NCI-H2081 (cell line): ENCODE data around the gene FILIP1.

ENCODE experiments used
- DNase-seq, 2 experiments: peaks; one replicate each; lab custom pipeline; 2025; lab: John Stamatoyannopoulos, UW

FILIP1 gene

DNA sequence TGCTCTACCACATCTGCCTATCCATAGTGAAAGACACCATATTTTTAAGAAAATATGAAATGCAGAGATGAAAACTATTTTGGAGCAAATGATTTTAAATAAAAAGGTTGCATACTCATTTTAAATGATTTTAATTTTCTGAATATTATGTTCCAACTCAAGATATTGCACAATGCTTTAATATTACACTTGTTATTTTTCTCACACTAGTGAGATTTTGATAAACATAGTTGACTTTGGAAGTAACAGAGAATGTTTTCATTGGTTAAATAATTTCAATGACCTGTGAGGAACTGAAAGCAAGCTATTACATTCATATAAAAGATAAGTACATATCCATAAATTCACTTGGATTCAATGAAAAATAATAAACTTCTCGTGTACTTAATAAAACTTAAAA lies 201.9 kb downstream of the FILIP1 start:
- no peak for DNase-seq

DNA sequence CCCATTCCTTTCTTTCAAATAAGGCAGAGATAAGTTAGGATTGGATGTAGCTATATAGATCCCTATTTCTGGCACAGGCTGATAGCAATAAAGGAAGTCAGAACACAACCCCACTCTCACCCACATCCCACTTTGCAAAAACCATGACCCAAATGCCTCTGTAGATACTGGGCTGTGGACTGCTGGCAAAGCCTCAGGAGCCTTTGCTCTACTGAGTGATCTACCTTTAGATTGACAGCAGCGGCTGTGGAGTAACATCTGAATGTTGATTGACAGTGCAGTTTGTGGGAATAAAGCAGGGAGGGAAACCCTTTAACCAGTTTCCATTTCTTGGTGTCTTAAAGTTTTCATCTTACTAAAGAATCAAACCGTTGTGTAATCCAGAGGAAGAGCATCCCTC lies 202.3 kb downstream of the FILIP1 start:
- DNase-seq: no peak

DNA sequence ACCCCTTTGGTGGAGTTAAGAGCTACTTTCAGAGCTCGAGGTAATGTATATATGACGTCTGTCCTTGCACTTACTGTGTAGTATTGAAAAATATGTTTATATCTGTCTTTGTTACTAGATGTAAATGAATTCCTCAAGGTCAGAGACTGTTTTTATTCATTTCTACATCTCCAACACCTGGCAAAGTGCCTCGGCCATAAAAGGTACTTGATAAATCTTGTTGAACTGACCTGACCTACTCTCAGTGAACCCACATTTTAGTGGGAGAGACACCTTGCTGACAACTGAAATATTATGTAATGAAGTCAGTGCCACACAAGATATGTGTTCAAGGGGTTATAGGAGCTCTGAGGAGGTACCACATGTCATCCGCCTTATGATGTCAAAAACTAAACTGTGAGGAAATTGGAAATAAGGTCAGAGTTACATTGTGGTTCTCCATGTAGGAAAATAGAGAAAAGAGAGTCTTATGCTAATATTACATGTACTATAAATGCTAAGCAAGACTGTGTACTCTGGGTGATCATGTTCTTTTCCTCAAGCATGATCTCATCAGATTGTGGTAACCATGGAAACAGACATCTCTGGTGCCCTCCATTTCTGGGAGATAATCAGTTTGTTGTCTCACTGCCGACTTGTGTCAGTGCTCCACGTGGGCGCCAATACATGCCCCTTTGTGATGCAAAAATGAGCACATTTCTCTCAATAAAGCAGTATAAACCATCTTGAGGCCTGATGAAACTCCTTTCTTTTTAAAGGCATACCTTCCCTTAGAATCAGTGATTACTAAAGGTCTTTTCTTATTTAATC lies 203.3 kb downstream of the FILIP1 start:
- no peak for DNase-seq

DNA sequence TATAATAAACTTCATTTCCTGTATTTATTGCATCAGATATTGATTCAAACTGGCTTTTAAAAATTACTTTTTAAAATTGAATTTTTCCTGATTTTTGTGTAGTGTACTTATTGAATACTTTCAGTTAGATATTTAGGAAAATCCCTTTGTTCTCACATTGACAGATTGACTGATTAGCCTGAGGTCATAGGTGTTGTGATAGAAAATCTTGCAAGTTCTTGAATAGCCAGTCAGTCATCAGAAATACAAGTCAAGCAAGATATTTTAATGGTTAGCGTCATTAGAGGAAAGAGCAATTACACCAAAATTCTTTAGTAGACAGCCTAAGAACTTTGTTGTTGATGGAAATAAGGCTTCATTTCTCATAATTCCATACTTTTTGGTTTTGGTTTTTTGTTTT lies 205.6 kb downstream of the FILIP1 start:
- no peak for DNase-seq

DNA sequence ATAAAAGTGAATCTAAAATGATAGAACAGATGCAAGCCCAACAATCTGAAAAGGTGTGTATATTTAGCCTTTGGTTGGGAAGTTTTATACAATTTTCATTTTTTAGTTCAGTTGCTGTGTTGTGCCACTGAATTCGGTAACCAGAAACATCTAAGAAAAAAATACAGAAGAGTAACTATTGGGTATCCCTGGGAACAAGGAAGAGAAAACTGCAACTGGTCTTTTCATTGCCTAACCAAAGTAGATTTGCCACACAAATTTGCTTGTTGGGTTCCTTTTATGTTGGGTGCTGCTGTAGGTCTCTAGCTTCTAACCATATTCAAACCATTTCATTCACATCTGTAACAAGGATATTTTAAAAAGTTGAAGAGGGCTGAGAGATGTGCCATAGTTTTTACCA lies 206.2 kb downstream of the FILIP1 start:
- no peak for DNase-seq

DNA sequence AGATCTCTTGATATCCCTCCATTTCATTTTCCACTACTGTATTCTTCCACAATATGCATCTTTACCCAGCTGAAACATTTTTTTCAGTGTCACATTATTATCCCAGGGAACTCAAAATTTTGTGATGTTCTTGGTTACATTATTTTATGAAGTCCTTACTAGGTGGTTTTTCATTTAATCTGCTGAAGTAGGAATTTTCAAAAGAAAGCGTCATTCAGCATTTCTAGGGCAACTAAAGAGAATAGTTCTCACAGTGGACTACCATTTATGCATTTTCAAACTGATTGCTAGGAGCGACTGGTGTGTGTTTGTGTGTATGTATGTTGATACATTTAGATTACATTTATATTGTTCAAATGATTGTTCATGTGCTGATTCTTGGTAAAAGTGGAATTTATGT lies 206.6 kb downstream of the FILIP1 start:
- no peak for DNase-seq

DNA sequence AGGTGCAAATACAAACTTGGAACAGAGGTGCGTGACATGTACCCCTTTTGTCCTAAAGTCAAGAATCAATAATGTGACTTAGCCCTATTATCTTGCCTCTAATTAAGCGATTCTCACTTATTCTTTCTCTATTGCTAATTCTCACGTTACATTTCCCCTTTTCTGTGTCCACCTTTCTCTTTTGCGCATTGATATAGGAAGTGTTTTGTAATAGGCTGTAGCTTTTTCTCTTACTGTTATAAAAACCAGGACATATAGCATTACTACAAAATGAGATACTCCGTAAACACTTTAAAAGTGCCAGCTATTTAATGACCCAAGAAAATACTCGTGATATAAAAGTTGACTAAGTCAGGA lies 208.3 kb downstream of the FILIP1 start:
- no peak for DNase-seq

DNA sequence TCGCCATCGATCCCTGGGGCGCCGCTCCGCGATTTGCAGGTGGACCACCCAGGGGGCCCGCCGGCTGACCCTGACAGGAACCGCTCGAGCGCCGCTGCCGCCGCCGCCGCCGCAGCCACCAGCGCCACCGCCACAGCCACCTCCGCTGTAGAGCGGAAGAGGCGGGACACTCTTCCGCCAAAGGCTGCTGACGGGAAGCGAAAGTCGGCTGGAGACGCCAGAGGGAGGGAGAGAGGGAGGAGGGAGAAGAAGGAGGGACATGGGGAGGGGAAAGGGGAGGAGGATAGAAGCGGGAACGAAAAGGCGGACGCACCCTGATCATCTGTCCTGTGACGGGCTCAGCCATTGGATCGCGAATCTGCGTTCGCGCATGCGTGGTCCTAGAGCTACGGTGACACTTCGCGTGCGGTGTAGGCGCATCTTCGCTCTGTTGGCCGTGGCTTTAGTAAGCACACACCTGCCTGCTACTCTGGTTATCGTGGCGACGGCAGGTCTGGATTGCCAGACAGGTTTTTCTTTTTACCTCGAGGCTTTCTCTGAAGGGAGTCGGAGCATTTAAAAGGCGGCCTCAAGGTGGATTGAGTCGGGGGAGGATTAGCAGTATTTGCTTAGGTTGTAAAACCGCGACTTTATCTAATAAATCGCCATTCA lies 208.8 kb downstream of the FILIP1 start, which contains the start of gene TMEM30A:
TSS of gene TMEM30A (minus strand) at position 161 of the 651 bp plus-strand sequence. CDS start at position 7, 154 bp downstream.
- DNase-seq: peak; percentile 98 to 99

DNA sequence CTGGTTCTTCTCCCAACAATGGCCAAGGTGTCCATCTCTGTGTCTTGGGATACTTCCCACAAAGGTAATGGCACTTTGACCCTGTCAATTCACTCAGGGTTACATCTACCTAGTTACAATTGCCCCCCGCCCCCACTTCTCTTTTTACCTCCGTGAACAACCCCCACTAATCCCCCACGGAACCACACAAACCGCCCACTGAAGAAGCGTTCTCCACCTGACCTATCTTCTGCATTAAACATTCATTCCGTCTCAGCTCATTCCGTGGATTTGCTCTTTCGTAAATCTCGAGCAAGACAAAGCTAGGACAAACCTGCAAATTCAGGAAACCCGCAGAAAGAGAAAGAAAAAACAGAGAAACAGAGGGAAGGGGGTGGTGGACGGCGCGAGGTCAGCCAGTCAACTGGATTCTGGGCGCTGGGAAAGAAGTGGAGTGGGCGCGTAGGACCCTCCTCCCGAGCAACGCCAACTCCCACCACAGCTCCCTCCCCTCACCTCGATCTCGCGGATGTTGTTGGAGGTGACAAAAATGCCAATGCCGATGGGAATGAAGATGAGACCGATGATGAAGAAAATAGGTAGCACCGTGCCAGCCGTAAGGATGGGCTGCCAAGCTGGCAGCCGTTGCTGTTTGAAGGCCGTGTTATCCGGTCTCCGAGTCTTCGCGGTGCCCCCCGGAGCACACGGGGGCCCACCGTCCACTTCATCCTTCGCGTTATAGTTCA lies 209.5 kb downstream of the FILIP1 start:
- DNase-seq: no peak

DNA sequence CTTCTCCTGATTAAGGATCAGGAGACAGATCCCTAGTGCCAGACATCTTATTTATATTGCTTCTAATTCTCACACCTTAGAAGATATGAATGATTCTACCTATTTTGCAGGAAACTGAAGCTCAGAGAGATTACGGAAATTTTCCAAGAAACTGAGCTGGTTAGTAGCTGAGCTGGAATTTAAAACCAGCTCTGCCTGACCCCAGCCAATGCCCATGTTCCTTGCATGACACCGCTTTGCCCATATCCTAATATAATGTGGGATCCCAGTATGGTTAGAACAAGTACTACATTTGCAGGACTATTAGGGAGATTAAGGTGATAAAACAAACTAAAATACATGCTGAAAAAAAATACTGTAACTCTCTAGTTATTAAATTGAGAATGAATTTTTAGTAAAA lies 210.9 kb downstream of the FILIP1 start:
- DNase-seq: no peak

DNA sequence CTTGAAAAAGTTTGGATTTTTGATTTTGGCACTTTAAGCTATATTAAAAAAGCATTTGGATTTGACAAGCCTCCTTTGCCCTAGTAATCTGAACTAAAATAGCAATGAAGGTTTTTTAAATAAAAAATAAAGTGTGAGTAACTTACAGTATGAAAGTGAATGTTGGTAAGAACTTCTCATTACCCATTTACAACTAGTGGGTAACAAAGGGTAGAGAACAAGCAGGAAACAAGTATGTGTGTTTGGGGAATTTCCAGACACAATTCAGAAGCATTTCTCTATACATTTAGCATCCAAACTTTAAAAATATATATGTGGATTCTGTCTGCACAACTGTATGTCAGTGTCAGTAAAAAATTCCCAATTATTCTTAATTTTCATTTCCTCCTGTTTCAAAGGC lies 211.9 kb downstream of the FILIP1 start:
- DNase-seq: no peak

DNA sequence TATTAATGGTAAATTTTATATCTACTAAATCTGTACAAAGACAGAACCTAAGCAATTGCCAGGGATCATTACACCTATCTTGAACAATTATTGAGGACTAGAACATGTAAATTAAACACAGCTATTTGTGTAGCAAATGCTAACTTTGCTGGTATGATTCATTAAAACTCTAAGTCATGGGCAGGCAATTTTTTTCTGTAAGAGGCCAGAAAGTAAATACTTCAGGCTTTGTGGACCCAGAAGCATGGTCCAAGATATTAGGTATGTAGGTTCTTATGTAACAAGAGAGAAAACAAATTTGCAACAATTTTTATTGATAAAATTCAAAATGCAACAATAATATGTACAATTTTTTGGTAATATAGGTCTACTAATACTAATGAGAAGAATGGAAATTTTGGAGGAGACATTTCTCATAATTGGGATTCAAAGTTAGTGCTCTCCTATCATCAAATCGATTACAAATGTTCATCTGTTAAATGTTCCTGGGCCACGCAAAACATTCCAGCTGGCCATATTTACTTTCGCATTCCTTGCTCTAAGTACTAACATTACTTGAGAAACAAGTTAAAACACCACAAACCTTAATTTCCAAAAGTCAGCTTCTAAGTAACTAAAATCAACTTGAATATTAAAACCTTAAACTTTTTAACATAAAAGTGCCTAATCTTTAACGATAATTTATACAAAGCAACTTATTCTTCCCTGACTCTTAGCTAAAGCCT lies 213.3 kb downstream of the FILIP1 start:
- DNase-seq: no peak

DNA sequence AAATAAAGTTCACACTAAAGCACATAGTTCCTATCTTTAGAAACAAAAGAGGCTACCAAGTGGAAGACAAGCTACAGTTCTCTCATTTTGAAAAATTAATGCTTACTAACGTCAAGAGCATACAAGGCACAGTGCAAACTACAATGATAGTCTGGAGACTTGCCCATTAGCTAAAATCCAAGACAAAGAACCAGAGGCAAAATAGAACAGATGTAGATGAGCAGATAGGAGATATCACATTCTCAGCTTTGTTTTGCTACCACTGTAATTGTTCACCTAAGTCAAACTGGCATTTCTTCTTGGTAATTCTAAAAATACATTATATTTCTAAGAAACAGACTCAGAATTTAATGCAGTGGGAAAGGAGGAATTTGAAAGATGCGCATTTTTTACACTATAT lies 214.2 kb downstream of the FILIP1 start:
- DNase-seq: no peak

DNA sequence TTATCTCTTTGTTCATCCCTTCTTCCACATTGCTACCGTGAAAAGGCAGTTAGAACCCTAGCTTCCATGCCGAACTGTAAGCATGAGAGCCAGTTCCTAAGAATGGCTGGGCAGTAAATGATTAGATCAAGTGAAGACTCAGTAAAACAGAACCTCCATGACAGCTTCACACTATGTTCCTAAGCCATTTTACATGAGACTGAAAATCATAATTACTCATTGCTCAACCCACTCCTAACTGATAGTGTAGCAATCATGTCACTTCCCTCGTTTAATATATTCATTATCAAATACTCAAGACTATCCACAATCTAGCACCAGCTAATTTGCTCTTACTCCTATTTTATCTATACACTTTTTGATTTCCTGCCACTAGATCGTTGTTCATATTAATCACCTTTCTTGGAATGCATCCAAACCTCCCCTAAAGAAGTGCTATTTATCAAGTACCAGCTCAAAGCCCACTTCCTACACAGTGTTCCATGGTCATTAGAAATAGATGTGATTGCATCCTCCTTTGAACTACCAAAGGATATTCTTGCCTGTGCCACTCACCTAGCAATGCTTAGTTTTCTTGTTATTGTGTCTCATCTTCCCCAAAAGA lies 215.0 kb downstream of the FILIP1 start:
- no peak for DNase-seq

DNA sequence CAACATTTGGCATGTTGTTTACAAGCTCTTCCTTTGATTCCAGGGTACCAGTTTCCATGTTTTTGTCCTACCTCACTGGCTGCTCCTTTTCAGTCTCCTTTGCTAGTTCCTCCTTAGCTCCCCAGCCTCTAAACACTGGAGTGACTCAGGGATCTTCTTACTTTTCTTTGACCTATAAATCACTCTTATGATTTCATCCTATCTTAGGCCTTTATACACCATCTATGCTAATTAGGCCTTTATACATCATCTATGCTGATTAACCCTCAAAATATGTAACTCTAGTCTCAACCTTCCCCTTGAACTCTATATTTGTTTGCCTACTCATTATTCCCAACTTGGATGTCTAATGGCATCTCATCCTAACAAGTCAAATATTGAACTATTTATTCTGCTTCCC lies 218.5 kb downstream of the FILIP1 start:
- no peak for DNase-seq

DNA sequence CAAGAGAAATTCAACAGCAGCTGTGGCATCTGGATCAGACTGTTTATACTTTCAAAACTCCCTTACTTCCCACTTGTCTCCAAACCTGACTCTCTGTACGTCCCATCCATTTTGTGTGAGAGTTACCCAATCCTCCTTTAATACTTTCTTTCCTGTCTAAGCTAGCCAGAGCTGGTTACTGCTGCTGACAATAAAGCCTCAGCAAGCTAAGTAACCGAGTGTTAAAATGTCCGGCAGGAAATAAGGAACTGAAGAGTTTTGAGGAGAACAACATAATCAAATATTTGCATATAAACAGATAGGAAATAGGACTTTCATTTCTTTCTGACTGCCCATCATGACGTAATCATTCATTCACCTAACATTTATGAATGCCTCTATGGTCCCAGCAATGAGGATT lies 220.6 kb downstream of the FILIP1 start:
- no peak for DNase-seq

DNA sequence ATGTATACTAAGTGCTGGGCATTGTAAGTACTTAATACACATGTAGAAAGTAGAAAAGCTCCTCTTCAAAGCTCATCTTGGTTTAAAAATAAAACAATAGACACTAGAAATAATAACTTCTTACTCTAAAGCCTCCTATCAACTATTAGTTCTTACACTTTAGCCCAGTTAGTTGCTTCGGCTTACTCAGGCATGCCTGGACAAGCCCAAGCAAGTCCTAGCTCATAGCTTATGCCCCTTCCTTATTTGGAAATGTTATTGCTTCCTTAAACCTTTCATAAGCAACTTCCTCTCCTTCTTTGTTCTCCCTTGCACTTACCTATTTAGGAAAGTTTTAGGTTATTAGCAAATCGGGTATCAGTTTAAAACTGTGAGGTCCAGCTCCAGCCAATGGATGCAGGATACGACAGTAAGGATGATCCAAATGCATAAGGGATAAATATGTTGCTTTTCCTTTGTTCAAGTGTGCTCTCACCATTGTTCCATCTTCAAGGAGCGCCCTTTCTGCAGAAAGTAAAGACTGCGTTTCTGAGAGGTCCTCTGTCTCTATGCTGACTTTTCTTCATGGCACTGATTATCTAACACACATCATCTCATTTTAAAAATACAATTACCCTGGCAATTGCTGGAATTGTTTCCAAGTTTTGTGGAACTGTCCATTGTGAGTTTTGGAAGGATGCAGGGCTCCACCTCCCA lies 221.3 kb downstream of the FILIP1 start:
- no peak for DNase-seq

DNA sequence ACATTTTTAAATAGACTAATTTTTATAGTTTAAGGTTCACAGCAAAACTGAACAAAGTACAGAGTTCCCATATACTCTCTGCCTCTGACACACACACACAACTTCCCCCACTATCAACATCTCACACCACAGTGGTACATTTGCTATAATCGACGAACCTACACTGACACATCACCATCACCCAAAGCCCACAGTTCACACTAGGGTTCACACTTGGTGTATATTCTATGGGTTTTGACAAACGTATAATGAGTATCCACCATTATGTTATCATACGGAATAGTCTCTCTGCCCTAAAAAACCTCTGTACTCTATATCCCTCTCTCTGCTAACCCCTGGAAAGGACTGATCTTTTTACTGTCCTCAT lies 224.6 kb downstream of the FILIP1 start:
- DNase-seq: no peak

DNA sequence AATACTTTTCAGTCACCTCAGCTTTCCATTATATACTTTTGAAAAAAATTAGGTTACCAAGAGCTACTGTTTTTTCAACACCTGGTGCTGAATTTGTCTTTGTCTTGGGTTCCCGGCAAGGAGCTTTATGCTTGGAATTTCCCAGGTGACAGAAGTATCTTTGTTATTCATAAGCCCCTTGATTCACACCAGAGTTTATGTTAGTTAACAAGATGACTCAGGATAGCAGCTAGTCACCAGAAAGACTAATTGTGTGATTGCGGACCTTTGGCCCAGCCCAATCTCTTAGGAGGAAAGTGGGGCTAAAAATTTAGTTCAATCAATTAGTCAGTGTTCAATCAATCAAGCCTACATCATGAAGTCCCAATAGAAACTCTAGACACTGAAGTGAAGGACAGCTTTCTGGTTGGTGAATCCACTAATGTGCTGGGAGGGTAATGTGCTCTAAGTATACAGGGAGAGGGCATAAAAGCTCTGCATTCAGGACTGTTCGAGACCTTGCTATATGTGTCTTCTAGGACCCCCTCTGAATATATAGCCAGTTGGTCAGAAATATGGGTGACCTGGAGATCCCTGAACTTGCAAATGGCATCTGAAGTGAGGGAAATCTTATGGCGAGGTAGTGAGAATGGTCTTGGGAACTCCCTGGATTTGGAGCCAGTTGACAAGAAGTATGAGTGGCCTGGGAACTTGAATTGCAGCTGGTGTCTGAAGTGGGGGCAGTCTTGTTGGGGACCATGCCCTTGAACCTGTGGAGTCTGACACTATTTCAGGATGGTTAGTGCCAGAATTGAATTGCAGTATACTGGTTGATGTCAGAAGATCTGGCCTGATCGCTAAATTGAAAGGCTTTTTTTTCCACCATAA lies 225.2 kb downstream of the FILIP1 start:
- DNase-seq: no peak

DNA sequence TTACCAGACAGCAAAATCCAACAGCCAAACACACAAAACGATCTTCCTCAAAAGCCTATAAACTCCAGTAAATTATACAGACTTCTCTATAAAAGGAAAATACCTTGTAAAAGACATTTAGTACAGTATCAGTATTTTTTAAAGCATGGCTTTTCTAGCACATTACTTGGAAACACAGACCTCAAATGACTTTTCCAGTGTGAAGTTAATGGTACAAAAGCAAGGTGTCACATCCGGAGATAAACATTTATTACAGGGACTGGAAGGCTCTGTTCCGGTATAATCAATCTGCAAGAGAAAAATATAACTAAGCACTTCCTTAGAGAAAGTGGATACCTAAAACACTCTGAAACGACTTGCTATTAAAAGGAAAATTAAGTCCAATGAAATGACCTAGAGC lies 226.1 kb downstream of the FILIP1 start:
- DNase-seq: no peak
